ENCODE data around the gene ADCY3. TPM values are rescaled to one million over a fixed set of nuclear protein-coding genes. Genes with fewer than 3 reads are reported as not detected.

The ADCY3 gene
- total and polyA plus RNA-seq, 7 experiments from 2014 or later = 2.0 to 44.7 (median 5.1) TPM

DNA sequence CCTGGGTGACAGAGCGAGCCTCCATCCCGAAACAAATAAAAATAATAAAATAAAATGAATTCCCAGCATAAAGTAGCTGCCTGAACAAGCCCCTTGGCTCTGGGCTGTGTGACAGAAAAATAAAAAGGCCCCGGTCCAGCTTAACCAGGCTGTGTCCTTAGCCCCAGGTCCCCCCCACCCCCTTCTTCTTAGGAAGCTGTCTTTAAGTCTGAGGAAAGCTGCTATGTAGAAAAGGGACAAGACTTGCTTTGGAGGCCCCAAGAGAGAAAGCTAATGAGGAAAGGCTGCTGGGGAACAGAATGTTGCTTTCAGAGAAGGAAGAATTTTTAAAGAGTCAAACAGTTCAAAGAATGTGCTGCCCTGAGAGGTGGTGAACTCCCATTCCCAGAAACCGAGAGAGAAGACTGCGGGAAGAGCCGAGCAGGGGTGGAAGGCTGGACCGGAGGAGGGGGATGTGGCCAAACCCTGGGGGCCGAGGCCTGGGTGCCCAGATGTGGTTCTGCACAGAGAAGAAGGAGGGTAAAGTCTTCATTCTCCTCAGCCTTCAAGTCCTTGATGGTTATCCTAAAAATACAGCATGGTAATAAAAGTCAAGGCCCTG, 64.9 kb downstream of the ADCY3 start:
- Mint-ChIP-seq H3K4me3 (no peak overlapping the region), H3K36me3 (peaks cover 0 to 15% (median 4%) of the 10 kb centered on the region in 5 donors), H3K4me1 (peaks cover 0 to 7% (median 0%) of the 10 kb centered on the region in 7 donors), H3K9me3 (peaks cover 0 to 1% (median 0%) of the 10 kb centered on the region in 11 donors), H3K27me3 (no peaks in the 10 kb centered on the region), H3K27ac (no peak overlapping the region)
- no peak overlapping the region for H3K4me3 ChIP-seq (ENCODE audit: low read length)
- no peaks in the 10 kb centered on the region for H3K27me3 ChIP-seq (ENCODE audit: control insufficient read depth in 2 of 2, insufficient read depth in 2 of 2, low read length in 2 of 2)
- no peak overlapping the region for H3K27ac ChIP-seq (ENCODE audit: low read depth, low read length)
- no peaks in the 10 kb centered on the region for H3K4me1 ChIP-seq (ENCODE audit: control insufficient read depth in 2 of 2, insufficient read depth in 2 of 2, low read length in 2 of 2)
- DNase-seq (no peak), ATAC-seq (no peak)
- no peaks in the 10 kb centered on the region for H3K9me3 ChIP-seq (ENCODE audit: control insufficient read depth in 2 of 3, low read length in 3 of 3)
- intact Hi-C loops (cut with micrococcal nuclease) = no loop called here
- POLR2A ChIA-PET = no interaction called here
- CTCF ChIA-PET = no interaction called here
- no peaks in the 10 kb centered on the region for H3K36me3 ChIP-seq (ENCODE audit: control insufficient read depth in 2 of 3, insufficient read depth in 3 of 3, low read length in 3 of 3)

GRCh38 chr2:24853996-24854395, 66.0 kb downstream of the ADCY3 start:
- ChIA-PET CTCF (no interaction called here), POLR2A (no interaction called here)
- H3K27me3 Mint-ChIP-seq = no peaks in the 10 kb centered on the region
- no peak overlapping the region for H3K27ac ChIP-seq (ENCODE audit: low read depth, low read length)
- H3K4me3 Mint-ChIP-seq = no peak overlapping the region
- peaks cover 0 to 7% (median 0%) of the 10 kb centered on the region in 7 donors for H3K4me1 Mint-ChIP-seq
- DNase-seq (no peak), ATAC-seq (no peak)
- peaks cover 0 to under 1% (median 0%) of the 10 kb centered on the region in 3 experiments for H3K9me3 ChIP-seq (ENCODE audit: control insufficient read depth in 2 of 3, low read length in 3 of 3)
- peak overlapping the region in 2 of 9 donors; percentile 21 to 46 for H3K27ac Mint-ChIP-seq
- no peaks in the 10 kb centered on the region for H3K4me1 ChIP-seq (ENCODE audit: control insufficient read depth in 2 of 2, insufficient read depth in 2 of 2, low read length in 2 of 2)
- no peaks in the 10 kb centered on the region for H3K27me3 ChIP-seq (ENCODE audit: control insufficient read depth in 2 of 2, insufficient read depth in 2 of 2, low read length in 2 of 2)
- H3K4me3 ChIP-seq (ENCODE audit: low read length) = no peak overlapping the region
- no peaks in the 10 kb centered on the region for H3K36me3 ChIP-seq (ENCODE audit: control insufficient read depth in 2 of 3, insufficient read depth in 3 of 3, low read length in 3 of 3)
- H3K36me3 Mint-ChIP-seq = peaks cover 0 to 13% (median 5%) of the 10 kb centered on the region in 5 donors
- intact Hi-C loops (cut with micrococcal nuclease) = no loop called here
- peaks cover 0 to 3% (median 0%) of the 10 kb centered on the region in 11 donors for H3K9me3 Mint-ChIP-seq

DNA sequence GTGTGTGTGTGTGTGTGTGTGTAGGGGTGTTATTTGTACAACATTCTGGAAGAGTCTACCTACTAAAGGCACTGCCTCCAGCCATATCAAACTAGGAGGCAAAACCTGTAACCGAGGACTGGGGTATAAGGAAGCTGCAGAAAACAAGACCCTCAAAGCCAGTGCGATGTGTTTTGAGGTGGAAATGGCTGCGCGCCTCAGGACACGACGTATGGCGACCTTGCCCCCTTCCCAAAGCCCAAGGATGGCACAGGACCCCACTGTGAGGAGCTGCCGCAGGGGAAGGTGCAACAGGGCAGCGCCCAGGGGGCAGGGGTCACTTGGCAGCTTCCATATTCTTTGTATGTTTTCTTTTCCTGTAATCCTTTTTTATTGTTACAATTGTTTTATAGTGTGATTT, 67.0 kb downstream of the ADCY3 start:
- ChIA-PET CTCF (no interaction called here), POLR2A (no interaction called here)
- no peak overlapping the region for H3K4me3 Mint-ChIP-seq
- Histone ChIP-seq H3K27ac (ENCODE audit: low read depth, low read length) (no peak overlapping the region), H3K4me1 (ENCODE audit: control insufficient read depth in 2 of 2, insufficient read depth in 2 of 2, low read length in 2 of 2) (no peaks in the 10 kb centered on the region), H3K27me3 (ENCODE audit: control insufficient read depth in 2 of 2, insufficient read depth in 2 of 2, low read length in 2 of 2) (no peaks in the 10 kb centered on the region), H3K4me3 (ENCODE audit: low read length) (no peak overlapping the region), H3K9me3 (ENCODE audit: control insufficient read depth in 2 of 3, low read length in 3 of 3) (peaks cover 0 to 8% (median 0%) of the 10 kb centered on the region in 3 experiments), H3K36me3 (ENCODE audit: control insufficient read depth in 2 of 3, insufficient read depth in 3 of 3, low read length in 3 of 3) (no peaks in the 10 kb centered on the region)
- intact Hi-C loops (cut with micrococcal nuclease) = no loop called here
- no peaks in the 10 kb centered on the region for H3K4me1 Mint-ChIP-seq
- H3K27me3 Mint-ChIP-seq = no peaks in the 10 kb centered on the region
- ATAC-seq (no peak), DNase-seq (no peak)
- peaks cover 0 to 12% (median 4%) of the 10 kb centered on the region in 5 donors for H3K36me3 Mint-ChIP-seq
- H3K9me3 Mint-ChIP-seq = peaks cover 0 to 4% (median 0%) of the 10 kb centered on the region in 11 donors
- no peak overlapping the region for H3K27ac Mint-ChIP-seq

DNA sequence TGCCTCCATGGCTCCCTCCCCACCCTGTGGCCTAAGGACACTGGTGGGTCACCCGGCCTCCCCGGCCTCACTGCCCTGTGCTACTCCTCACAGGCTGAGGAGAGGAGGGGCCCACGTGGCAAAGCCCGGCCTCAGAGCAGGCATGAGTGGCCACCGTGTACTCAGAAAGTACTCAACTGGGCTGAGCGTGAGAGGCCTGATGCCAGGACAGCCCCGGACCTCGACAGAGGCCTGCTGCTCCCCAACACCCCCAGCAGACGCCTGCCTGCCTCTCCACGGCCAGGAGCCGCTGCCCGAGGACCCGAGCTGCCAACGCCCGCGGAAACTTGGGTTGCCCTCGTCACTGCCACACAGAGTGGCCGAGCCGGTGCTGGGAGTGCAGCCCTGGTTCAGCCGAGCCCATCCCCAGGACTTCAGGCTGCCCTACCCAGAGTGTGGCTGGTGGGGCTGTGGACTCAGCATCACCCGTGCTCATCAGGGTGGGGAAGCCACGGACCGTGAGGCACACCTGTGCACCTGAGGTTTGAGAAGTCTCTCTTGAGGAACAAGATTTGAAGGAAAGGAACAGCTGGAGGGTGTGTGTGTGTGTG, 67.5 kb downstream of the ADCY3 start:
- Mint-ChIP-seq H3K27me3 (no peaks in the 10 kb centered on the region), H3K4me1 (no peaks in the 10 kb centered on the region), H3K9me3 (peaks cover 0 to 4% (median 0%) of the 10 kb centered on the region in 11 donors), H3K4me3 (no peak overlapping the region), H3K36me3 (peaks cover 0 to 12% (median 4%) of the 10 kb centered on the region in 5 donors), H3K27ac (no peak overlapping the region)
- DNase-seq (no peak), ATAC-seq (no peak)
- intact Hi-C loops (cut with micrococcal nuclease) = no loop called here
- ChIA-PET CTCF (no interaction called here), POLR2A (no interaction called here)
- no peaks in the 10 kb centered on the region for H3K36me3 ChIP-seq (ENCODE audit: control insufficient read depth in 2 of 3, insufficient read depth in 3 of 3, low read length in 3 of 3)
- peaks cover 0 to 9% (median 0%) of the 10 kb centered on the region in 3 experiments for H3K9me3 ChIP-seq (ENCODE audit: control insufficient read depth in 2 of 3, low read length in 3 of 3)
- H3K27me3 ChIP-seq (ENCODE audit: control insufficient read depth in 2 of 2, insufficient read depth in 2 of 2, low read length in 2 of 2) = no peaks in the 10 kb centered on the region
- H3K27ac ChIP-seq (ENCODE audit: low read depth, low read length) = no peak overlapping the region
- no peak overlapping the region for H3K4me3 ChIP-seq (ENCODE audit: low read length)
- no peaks in the 10 kb centered on the region for H3K4me1 ChIP-seq (ENCODE audit: control insufficient read depth in 2 of 2, insufficient read depth in 2 of 2, low read length in 2 of 2)

DNA sequence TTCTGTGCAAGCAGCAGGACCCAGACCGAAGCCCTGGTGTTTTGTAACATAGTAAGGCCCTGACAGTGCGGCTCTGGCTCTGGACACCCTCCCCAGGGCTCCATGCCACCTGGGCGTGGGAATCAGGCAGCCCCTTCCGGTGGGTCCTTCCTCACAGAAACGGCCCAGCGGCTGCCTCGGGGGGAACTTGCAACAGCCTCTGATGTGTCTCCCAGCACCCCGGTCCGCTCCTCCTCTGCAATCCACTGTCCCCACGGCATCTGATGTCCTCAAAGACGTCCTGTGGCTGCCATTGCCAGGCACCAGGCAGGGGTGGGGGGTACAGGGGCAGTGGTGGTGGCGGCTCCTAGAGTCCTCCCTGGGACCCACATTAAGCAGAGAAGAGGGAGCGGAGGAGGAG, 68.0 kb downstream of the ADCY3 start:
- DNase-seq (no peak), ATAC-seq (no peak)
- no peaks in the 10 kb centered on the region for H3K4me1 ChIP-seq (ENCODE audit: control insufficient read depth in 2 of 2, insufficient read depth in 2 of 2, low read length in 2 of 2)
- ChIA-PET CTCF (no interaction called here), POLR2A (no interaction called here)
- H3K36me3 ChIP-seq (ENCODE audit: control insufficient read depth in 2 of 3, insufficient read depth in 3 of 3, low read length in 3 of 3) = no peaks in the 10 kb centered on the region
- Mint-ChIP-seq H3K36me3 (peaks cover 0 to 12% (median 7%) of the 10 kb centered on the region in 5 donors), H3K4me3 (no peak overlapping the region), H3K9me3 (peaks cover 0 to 4% (median 0%) of the 10 kb centered on the region in 11 donors), H3K4me1 (no peaks in the 10 kb centered on the region), H3K27me3 (no peaks in the 10 kb centered on the region), H3K27ac (no peak overlapping the region)
- peaks cover 0 to 11% (median 0%) of the 10 kb centered on the region in 3 experiments for H3K9me3 ChIP-seq (ENCODE audit: control insufficient read depth in 2 of 3, low read length in 3 of 3)
- H3K27ac ChIP-seq (ENCODE audit: low read depth, low read length) = no peak overlapping the region
- no peak overlapping the region for H3K4me3 ChIP-seq (ENCODE audit: low read length)
- no peaks in the 10 kb centered on the region for H3K27me3 ChIP-seq (ENCODE audit: control insufficient read depth in 2 of 2, insufficient read depth in 2 of 2, low read length in 2 of 2)
- intact Hi-C loops (cut with micrococcal nuclease) = no loop called here

DNA sequence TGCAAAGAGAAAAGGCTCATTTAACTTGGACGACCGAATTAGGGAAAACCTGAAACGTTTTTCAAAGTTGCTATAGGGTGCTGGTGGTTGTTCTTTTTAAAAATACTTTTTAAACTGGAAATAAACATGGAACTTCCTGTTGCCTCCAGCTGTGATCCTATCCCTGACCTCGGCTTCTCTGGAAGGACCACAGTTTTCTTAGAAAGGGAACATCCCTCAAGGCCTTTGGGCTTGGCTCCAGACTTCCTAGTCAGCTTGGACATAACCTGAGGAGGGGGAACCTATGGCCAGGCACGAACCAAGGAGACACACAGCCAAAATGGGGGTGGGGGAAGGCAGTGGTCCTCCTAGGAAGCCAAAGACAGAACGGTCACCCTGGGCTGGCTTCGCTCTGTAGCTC, 69.1 kb downstream of the ADCY3 start:
- no peak overlapping the region for H3K4me3 ChIP-seq (ENCODE audit: low read length)
- no peaks in the 10 kb centered on the region for H3K36me3 ChIP-seq (ENCODE audit: control insufficient read depth in 2 of 3, insufficient read depth in 3 of 3, low read length in 3 of 3)
- intact Hi-C loops (cut with micrococcal nuclease) = no loop called here
- H3K27ac Mint-ChIP-seq = no peak overlapping the region
- ATAC-seq (no peak), DNase-seq (no peak)
- peaks cover 0 to 11% (median 0%) of the 10 kb centered on the region in 3 experiments for H3K9me3 ChIP-seq (ENCODE audit: control insufficient read depth in 2 of 3, low read length in 3 of 3)
- H3K9me3 Mint-ChIP-seq = peaks cover 0 to 4% (median 0%) of the 10 kb centered on the region in 11 donors
- no peaks in the 10 kb centered on the region for H3K4me1 ChIP-seq (ENCODE audit: control insufficient read depth in 2 of 2, insufficient read depth in 2 of 2, low read length in 2 of 2)
- H3K4me1 Mint-ChIP-seq = no peaks in the 10 kb centered on the region
- no peaks in the 10 kb centered on the region for H3K27me3 ChIP-seq (ENCODE audit: control insufficient read depth in 2 of 2, insufficient read depth in 2 of 2, low read length in 2 of 2)
- no peak overlapping the region for H3K27ac ChIP-seq (ENCODE audit: low read depth, low read length)
- CTCF ChIA-PET = no interaction called here
- H3K4me3 Mint-ChIP-seq = no peak overlapping the region
- POLR2A ChIA-PET = no interaction called here
- H3K36me3 Mint-ChIP-seq = peaks cover 0 to 16% (median 7%) of the 10 kb centered on the region in 5 donors
- H3K27me3 Mint-ChIP-seq = no peaks in the 10 kb centered on the region

GRCh38 chr2:24845691-24846090, 74.3 kb downstream of the ADCY3 start:
- ChIA-PET POLR2A (no interaction called here), CTCF (no interaction called here)
- H3K4me3 ChIP-seq (ENCODE audit: low read length) = no peak overlapping the region
- peak overlapping the region in 1 of 9 donors; percentile 57 for H3K27ac Mint-ChIP-seq
- ATAC-seq (no peak), DNase-seq (no peak)
- peaks cover 0 to 11% (median 0%) of the 10 kb centered on the region in 7 donors for H3K4me1 Mint-ChIP-seq
- intact Hi-C loops (cut with micrococcal nuclease) = no loop called here
- no peaks in the 10 kb centered on the region for H3K36me3 ChIP-seq (ENCODE audit: control insufficient read depth in 2 of 3, insufficient read depth in 3 of 3, low read length in 3 of 3)
- peaks cover 0 to 11% (median 0%) of the 10 kb centered on the region in 3 experiments for H3K9me3 ChIP-seq (ENCODE audit: control insufficient read depth in 2 of 3, low read length in 3 of 3)
- H3K4me3 Mint-ChIP-seq = no peak overlapping the region
- H3K9me3 Mint-ChIP-seq = peaks cover 0 to 4% (median 0%) of the 10 kb centered on the region in 11 donors
- no peaks in the 10 kb centered on the region for H3K27me3 ChIP-seq (ENCODE audit: control insufficient read depth in 2 of 2, insufficient read depth in 2 of 2, low read length in 2 of 2)
- H3K4me1 ChIP-seq (ENCODE audit: control insufficient read depth in 2 of 2, insufficient read depth in 2 of 2, low read length in 2 of 2) = no peaks in the 10 kb centered on the region
- H3K36me3 Mint-ChIP-seq = peaks cover 4 to 14% (median 8%) of the 10 kb centered on the region in 5 donors
- H3K27me3 Mint-ChIP-seq = no peaks in the 10 kb centered on the region
- H3K27ac ChIP-seq (ENCODE audit: low read depth, low read length) = no peak overlapping the region
